DND-41 (cell line): ENCODE results near the gene PSEN1.

Experiments
- CTCF ChIP-seq: IDR thresholded peaks from 2 replicates; pipeline ENCODE4 v1.5.1; 2012; ENCODE audit warnings: borderline replicate concordance, low read length, moderate library complexity, mild to moderate bottlenecking; ENCODE audit not compliant: poor library complexity, severe bottlenecking; ENCODE audit errors: extremely low read depth
- EZH2 ChIP-seq: IDR thresholded peaks from 3 replicates; pipeline ENCODE4 v1.6.1; 2012; ENCODE audit warnings: borderline replicate concordance, low read depth, mild to moderate bottlenecking, moderate library complexity, low read length, inconsistent platforms; ENCODE audit not compliant: severe bottlenecking

DNA sequence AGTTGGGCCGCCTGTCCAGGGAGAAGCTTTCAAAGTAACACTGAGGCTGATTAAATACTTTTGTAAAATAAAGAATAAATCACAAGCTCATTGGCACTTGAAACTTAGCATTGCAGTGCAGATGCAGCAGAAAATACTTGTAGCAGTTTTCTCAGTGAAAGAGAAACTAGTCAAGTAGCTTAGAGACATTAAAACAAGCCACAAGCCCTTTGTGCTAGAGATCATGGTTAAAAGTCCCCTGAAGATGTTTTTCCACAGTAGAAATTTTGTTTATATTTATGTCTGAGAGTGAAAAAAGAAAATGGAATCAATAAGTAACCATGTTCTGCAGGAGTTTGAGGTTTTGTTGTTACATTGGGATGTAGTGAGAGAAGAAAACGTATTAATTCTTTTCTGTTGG, 5.9 kb downstream of the PSEN1 start:
- TF ChIP-seq CTCF (no peak), EZH2 (no peak)
